Measurements from ENCODE around the gene TIMM13. TPM values are rescaled to one million over a fixed set of nuclear protein-coding genes. Genes with fewer than 3 reads are reported as not detected.

The TIMM13 gene
- total and polyA plus RNA-seq, 2 donors (not counting 3 experiments of a cell fraction or from before 2014, with no cell fraction given): 154 to 160 TPM

- no peak for DNase-seq (ENCODE audit: low read depth, low spot score)
- TF ChIP-seq MAX (IDR thresholded peaks at IDR 0.05; ENCODE audit: insufficient read depth, insufficient read length) (no peak), EZH2 (IDR thresholded peaks at IDR 0.05; ENCODE audit: borderline replicate concordance, low read depth, low read length, severe bottlenecking) (no peak), GATA2 (IDR thresholded peaks at IDR 0.05; ENCODE audit: insufficient read depth, insufficient read length, low read depth, low read length) (no peak), POLR2A (IDR thresholded peaks at IDR 0.05; ENCODE audit: low read depth, low read length) (no peak), MYC (IDR thresholded peaks at IDR 0.05; ENCODE audit: low read depth, low read length) (no peak), FOS (IDR thresholded peaks at IDR 0.05; ENCODE audit: borderline replicate concordance, insufficient read depth, low read length) (no peak), JUN (IDR thresholded peaks at IDR 0.05; ENCODE audit: borderline replicate concordance, insufficient read depth, insufficient read length, low read depth) (no peak)
- CTCF ChIA-PET: interaction anchor here (0.7 to 1.0 kb wide), 2 partner anchors 188 to 214 kb away, joined by 3 to 7 read pairs; no protein-coding TSS in a partner anchor
- peaks cover 23% of the 10 kb centered on the region for H3K4me1 ChIP-seq (ENCODE audit: control insufficient read depth, extremely low read depth, insufficient read depth, low read length)
- H3K27ac ChIP-seq (ENCODE audit: insufficient read depth, low read depth, low read length): no peak overlapping the region
- H3K9me1 ChIP-seq (replicated peaks; ENCODE audit: control insufficient read depth, extremely low read depth, insufficient read depth, low read length): no peaks in the 10 kb centered on the region
- no peaks in the 10 kb centered on the region for H3K27me3 ChIP-seq (ENCODE audit: control insufficient read depth in 2 of 2, insufficient read depth in 2 of 2, low read length in 2 of 2)
- dilution Hi-C loops (cut with MboI; ENCODE audit: extremely low pct_ligation_motif_present, low sequenced_read_pairs): no loop called here
- no peak overlapping the region for H3K4me3 ChIP-seq (replicated peaks in 1 of 3; ENCODE audit: insufficient read depth in 1 of 3, low read depth in 1 of 3, low read length in 3 of 3)
- H3K36me3 ChIP-seq (ENCODE audit: control insufficient read depth in 2 of 2, extremely low read depth in 1 of 2, insufficient read depth in 2 of 2, low read length in 2 of 2): no peaks in the 10 kb centered on the region
- FAIRE-seq: no peak
- POLR2A ChIA-PET: interaction anchor here (0.6 to 0.7 kb wide), 2 partner anchors 119 to 184 kb away, joined by 3 to 6 read pairs; no protein-coding TSS in a partner anchor
- H3K9ac ChIP-seq (replicated peaks; ENCODE audit: extremely low read depth, insufficient read depth, low read length): no peak overlapping the region
- no peak overlapping the region for H2AFZ ChIP-seq (ENCODE audit: low read depth, low read length)
- no peak overlapping the region for H3K4me2 ChIP-seq (ENCODE audit: insufficient read depth, low read length)
- intact Hi-C loops (cut with micrococcal nuclease): no loop called here
- H3K79me2 ChIP-seq (ENCODE audit: control insufficient read depth, insufficient read depth, low read length): peaks cover 31% of the 10 kb centered on the region
- no TSS peak for BruUV-seq (replicated peaks)
- no peaks in the 10 kb centered on the region for H3K9me3 ChIP-seq (replicated peaks; ENCODE audit: control insufficient read depth, insufficient read depth, low read length)
- no peaks in the 10 kb centered on the region for H4K20me1 ChIP-seq (replicated peaks; ENCODE audit: control insufficient read depth, extremely low read depth, insufficient read depth, low read length)
Observed at GRCh38 chr19:2423071-2423914, 4.1 kb downstream of the TIMM13 start.

Measured in endothelial cell of umbilical vein (primary cell).